Fibroblast of villous mesenchyme (primary cell): Measurements from ENCODE around the gene SLC22A5. TPM values are rescaled to one million over a fixed set of nuclear protein-coding genes. Genes with fewer than 3 reads are reported as not detected.

Source experiments
- DNase-seq: peaks from one replicate; pipeline ENCODE4 v3.0.0-alpha.2; 2010; ENCODE audit warnings: low read depth
- H3K4me3 ChIP-seq: 2 replicates; pipeline ENCODE4 v1.5.1; 2011; ENCODE audit warnings: low read depth, mild to moderate bottlenecking, low read length
- total RNA-seq: library from RNA; depleted of rRNA; stranded (reverse); fragments of >200 nt; gene quantifications from 2 replicates; pipeline ENCODE4 v1.2.3, GENCODE V29; 2012
- TF ChIP-seq, protein P1 (sequence below): IDR thresholded peaks from 2 replicates; pipeline ENCODE4 v1.5.1; 2012; ENCODE audit warnings: low read depth, mild to moderate bottlenecking, low read length; ENCODE audit not compliant: insufficient read depth

SLC22A5 gene
- total RNA-seq, 1 donor: 7.3 TPM

DNA sequence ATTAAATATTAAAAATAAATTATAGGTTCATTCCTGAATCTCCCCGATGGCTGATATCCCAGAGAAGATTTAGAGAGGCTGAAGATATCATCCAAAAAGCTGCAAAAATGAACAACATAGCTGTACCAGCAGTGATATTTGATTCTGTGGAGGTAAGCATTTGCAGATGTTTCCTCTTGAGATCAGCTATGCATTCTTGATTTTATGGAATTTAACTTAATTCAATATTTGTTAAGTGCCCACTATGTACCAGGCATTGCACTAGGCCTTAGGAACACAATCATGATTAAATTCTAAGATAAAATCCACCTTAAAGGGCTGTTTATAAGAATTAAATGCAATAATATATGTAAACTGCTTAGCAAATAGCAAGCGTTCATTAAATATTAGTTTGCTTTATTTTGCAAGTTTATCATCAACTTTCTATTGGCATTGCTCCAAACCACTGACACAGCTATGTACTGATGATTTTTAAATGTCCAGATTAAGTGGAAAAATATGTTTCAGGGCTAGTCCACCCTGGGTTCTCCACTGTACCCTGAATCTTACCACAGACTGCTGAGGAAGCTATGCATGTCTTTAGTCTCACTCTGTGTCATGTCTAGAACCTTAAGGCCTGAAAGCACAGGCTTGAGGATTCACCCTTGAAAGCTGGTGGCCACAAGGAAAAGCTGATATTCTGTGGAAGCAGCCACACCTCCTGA, 42.1 kb upstream of the SLC22A5 start:
- peak; percentile 30 for DNase-seq
- no peak overlapping the region for H3K4me3 ChIP-seq
- TF ChIP-seq, protein P1, sequence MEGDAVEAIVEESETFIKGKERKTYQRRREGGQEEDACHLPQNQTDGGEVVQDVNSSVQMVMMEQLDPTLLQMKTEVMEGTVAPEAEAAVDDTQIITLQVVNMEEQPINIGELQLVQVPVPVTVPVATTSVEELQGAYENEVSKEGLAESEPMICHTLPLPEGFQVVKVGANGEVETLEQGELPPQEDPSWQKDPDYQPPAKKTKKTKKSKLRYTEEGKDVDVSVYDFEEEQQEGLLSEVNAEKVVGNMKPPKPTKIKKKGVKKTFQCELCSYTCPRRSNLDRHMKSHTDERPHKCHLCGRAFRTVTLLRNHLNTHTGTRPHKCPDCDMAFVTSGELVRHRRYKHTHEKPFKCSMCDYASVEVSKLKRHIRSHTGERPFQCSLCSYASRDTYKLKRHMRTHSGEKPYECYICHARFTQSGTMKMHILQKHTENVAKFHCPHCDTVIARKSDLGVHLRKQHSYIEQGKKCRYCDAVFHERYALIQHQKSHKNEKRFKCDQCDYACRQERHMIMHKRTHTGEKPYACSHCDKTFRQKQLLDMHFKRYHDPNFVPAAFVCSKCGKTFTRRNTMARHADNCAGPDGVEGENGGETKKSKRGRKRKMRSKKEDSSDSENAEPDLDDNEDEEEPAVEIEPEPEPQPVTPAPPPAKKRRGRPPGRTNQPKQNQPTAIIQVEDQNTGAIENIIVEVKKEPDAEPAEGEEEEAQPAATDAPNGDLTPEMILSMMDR: no peak

DNA sequence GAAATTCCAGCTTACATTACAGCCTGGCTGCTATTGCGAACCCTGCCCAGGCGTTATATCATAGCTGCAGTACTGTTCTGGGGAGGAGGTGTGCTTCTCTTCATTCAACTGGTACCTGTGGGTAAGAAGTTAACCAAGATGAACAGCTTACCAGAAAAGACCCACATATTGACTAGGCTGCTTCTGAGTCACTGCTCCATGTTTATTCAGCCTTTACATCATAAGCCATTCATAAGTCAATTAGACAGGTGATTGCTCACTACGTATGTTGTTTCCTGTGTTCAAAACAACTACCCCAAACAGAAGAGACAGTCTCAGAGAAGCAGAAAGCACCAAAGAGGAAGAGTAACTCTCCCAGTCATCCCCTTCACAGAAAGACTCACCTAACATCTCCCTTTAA, 34.7 kb upstream of the SLC22A5 start:
- TF ChIP-seq, protein P1: no peak
- no peak for DNase-seq
- no peak overlapping the region for H3K4me3 ChIP-seq

DNA sequence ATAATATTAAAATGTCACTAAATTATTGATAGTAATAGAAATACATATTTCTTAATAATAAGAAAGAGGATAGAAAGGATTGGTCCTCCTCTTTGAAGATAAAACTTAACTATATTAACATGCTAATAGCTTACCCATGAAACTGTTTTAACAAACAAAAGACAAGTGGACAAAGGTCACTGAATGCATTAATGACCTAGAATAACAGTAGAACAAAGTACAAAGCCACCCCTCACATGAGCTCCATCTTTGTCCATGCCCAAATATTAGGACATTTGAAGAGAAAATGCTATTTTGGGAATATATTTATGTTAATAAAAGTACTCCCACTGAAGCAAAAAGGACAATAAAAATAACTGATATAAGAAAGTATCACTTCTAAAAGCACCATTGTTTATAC, 34.1 kb upstream of the SLC22A5 start:
- H3K4me3 ChIP-seq: no peak overlapping the region
- TF ChIP-seq, protein P1: no peak
- DNase-seq: no peak

DNA sequence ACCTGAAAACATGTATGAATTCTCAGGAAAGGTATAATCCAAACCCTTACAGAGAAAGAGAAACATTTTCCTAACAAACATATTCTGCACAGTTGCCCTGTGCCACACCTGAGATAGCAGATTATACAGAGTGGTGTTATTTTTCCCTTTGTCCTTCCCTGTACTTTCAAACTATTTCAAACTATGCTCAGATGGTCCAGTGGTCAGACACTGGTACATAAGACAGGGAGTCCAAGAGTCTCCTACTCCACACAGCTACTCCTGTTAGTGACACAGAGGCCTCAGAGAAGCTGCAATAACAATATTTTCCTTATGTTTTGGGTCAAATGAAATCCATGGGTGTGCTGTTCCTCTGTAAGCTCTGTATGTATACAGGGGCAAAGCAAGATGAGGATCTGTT, 30.0 kb upstream of the SLC22A5 start:
- no peak overlapping the region for H3K4me3 ChIP-seq
- TF ChIP-seq, protein P1: no peak
- DNase-seq: no peak

DNA sequence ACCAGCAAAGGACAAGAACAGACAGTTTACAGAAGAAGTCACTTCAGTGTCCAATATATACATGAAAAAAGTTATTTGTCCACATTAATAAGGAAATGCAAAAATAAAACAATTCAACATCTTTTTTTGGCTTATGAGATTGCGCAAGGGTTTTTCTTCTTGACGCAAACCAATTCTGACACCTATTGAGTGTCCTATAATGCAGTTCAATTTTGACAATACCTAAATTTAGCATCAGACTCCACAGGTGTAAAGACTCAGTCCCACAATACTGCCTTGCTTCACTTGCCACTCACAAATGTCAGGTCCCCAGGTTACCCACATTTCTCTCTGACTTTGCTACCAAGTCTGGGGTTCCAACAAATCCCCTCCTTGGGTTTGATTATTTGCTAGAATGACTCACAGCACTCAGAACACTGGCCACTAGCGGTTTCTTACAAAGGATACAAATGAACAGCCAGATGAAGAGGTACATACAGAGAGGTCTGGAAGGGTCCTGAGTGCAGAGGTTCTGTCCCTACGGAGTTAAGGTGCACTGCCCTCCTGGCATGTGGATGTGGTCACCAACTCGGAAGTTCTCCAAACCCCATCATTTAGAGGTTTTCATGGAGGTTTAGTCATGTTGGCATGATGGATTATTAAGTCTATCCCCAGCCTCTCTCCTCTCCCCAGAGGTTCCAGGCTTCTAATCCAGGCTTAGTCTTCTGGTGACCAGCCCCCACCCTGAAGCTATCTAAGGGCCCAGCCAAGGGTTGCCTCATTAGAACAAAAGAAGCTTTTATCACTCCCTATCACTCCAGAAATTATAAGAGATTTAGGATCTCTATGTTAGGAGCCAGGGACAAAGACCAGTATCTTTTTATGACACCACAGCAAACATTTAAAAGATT, 27.0 kb upstream of the SLC22A5 start:
- TF ChIP-seq, protein P1: no peak
- DNase-seq: no peak
- H3K4me3 ChIP-seq: no peak overlapping the region

DNA sequence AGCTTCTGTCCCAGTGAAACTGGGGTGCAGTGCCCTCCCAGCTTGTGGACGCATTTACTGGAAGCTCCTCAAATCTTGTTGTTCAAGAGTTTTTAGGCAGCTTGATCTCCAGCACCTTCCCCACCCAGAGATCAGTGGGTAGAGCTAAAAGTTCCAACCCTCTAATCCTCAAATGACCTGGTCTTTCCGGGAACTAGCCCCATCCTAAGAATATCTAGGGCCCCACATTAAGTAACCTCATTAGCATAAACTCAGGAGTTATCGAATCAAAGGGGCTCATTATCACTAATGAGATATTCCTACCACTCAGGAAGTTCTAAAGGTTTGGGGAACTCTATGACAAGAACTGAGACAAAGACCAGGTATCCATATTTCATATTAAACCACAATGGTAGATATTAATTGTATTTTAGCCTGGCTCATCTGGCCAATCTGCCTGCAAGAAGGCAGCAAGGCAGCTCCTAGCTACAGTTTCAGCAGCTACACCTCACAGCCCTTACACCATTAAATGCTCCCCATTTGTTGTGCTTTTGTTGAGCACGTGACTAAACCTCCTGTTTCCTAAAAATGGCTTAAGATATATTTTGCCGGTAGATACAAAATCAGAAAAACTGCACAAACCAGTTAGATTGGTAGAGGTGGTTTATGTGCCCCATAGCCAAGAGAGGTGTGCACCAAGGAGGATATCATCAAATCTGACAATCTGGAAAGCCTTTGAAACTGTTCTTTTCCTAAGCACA, 24.6 kb upstream of the SLC22A5 start:
- H3K4me3 ChIP-seq: no peak overlapping the region
- TF ChIP-seq, protein P1: no peak
- DNase-seq: no peak
